Activated naive CD8-positive, alpha-beta T cell treated with anti-CD3 and anti-CD28 coated beads, Interleukin-2, amount 10 ng/mL, durations not matched to agents 7 days and 5 days (primary cell): ENCODE measurements around the gene C11orf54. TPM values are rescaled to one million over a fixed set of nuclear protein-coding genes. Genes with fewer than 3 reads are reported as not detected.
"Not testable (repeated sequence)": the region's sequence is repeated elsewhere in the genome, so short reads cannot be mapped to it uniquely, and the experiment has no call there.

ENCODE experiments used
- ATAC-seq: fragments of 150-1000 bp; cut with Tn5 transposase; one replicate; pipeline ENCODE4 v1.10.0; 2021; ENCODE audit warnings: low read depth, moderate library complexity
- POLR2A ChIA-PET: fragments of 350-600 bp; sonication (Branson Sonifier 250); formaldehyde crosslinking; loops from one replicate; lab custom pipeline; 2021; ENCODE audit warnings: antibody characterized with exemption; lab: Charles Lee
- DNase-seq: peaks from one replicate; pipeline ENCODE4 v3.0.0; 2021
- H3K27ac Mint-ChIP-seq: one replicate; pipeline ENCODE4 v1.8.0; 2022; ENCODE audit warnings: mild to moderate bottlenecking, mixed read lengths
- H3K27me3 Mint-ChIP-seq: one replicate; pipeline ENCODE4 v1.8.0; 2022; ENCODE audit warnings: mild to moderate bottlenecking, moderate library complexity, mixed read lengths
- H3K36me3 Mint-ChIP-seq: one replicate; pipeline ENCODE4 v1.8.0; 2021; ENCODE audit warnings: mild to moderate bottlenecking, mixed read lengths
- H3K4me1 Mint-ChIP-seq: one replicate; pipeline ENCODE4 v1.8.0; 2021; ENCODE audit warnings: mixed read lengths
- H3K4me3 Mint-ChIP-seq: one replicate; pipeline ENCODE4 v1.8.0; 2022; ENCODE audit warnings: mild to moderate bottlenecking, moderate library complexity, mixed read lengths
- H3K9me3 Mint-ChIP-seq: one replicate; pipeline ENCODE4 v1.8.0; 2021; ENCODE audit warnings: mixed read lengths
- total RNA-seq, 2 experiments: library from RNA; stranded (reverse); gene quantifications; one replicate each; pipeline ENCODE4 v1.2.3, GENCODE V29; 2021

C11orf54 gene
- total RNA-seq, 2 experiments from 2014 or later = 20.6 to 29.2 TPM

GRCh38 chr11:93738647-93739081 lies 2.8 kb upstream of the C11orf54 start:
- peaks cover 46% of the 10 kb centered on the region for H3K4me1 Mint-ChIP-seq
- H3K27me3 Mint-ChIP-seq = no peaks in the 10 kb centered on the region
- POLR2A ChIA-PET = interaction anchor here (0.8 to 5.5 kb wide), 4 partner anchors 10 to 390 kb away, joined by 3 to 113 read pairs (median 3); partner anchors contain the start of genes MED17 and PANX1
- H3K4me3 Mint-ChIP-seq = peak overlapping the region; percentile 99
- no peaks in the 10 kb centered on the region for H3K9me3 Mint-ChIP-seq
- no peak for DNase-seq
- H3K27ac Mint-ChIP-seq = peak overlapping the region; percentile 70
- no peak for ATAC-seq
- H3K36me3 Mint-ChIP-seq = peaks cover 49% of the 10 kb centered on the region

- Mint-ChIP-seq H3K36me3 (peaks cover 49% of the 10 kb centered on the region), H3K4me1 (peaks cover 44% of the 10 kb centered on the region), H3K27me3 (no peaks in the 10 kb centered on the region), H3K4me3 (peak overlapping the region; percentile 99), H3K27ac (peak overlapping the region; percentile 99), H3K9me3 (no peaks in the 10 kb centered on the region)
- ATAC-seq (no peak), DNase-seq (no peak)
- POLR2A ChIA-PET = interaction anchor here (0.6 to 5.5 kb wide), 15 partner anchors 9 to 1350 kb away, joined by 3 to 113 read pairs (median 6); partner anchors contain the start of genes CEP295, MED17 and PANX1
Observed at GRCh38 chr11:93740031-93740729, 1.3 kb upstream of the C11orf54 start.

- peaks cover 43% of the 10 kb centered on the region for H3K4me1 Mint-ChIP-seq
Observed at GRCh38 chr11:93740730-93741093, 760 bp upstream of the C11orf54 start.

GRCh38 chr11:93741882-93742226 lies 382 bp downstream of the C11orf54 start:
- Mint-ChIP-seq H3K27ac (peak overlapping the region; percentile 99), H3K27me3 (no peaks in the 10 kb centered on the region), H3K4me1 (peaks cover 34% of the 10 kb centered on the region), H3K4me3 (peak overlapping the region; percentile 99), H3K36me3 (peaks cover 40% of the 10 kb centered on the region), H3K9me3 (no peaks in the 10 kb centered on the region)
- ATAC-seq = peak; percentile 4
- no peak for DNase-seq
- POLR2A ChIA-PET = interaction anchor here (0.6 to 5.5 kb wide), 25 partner anchors 10 to 1306 kb away, joined by 3 to 113 read pairs (median 4); partner anchors contain the start of genes CEP295, MED17 and PANX1

More at GRCh38 chr11:93740730-93741093, 760 bp upstream of the C11orf54 start:
- peak overlapping the region; percentile 99 for H3K27ac Mint-ChIP-seq
- POLR2A ChIA-PET = interaction anchor here (0.7 to 5.5 kb wide), 18 partner anchors 9 to 1350 kb away, joined by 3 to 113 read pairs (median 6); partner anchors contain the start of genes CEP295, MED17 and PANX1
- H3K4me3 Mint-ChIP-seq = peak overlapping the region; percentile 99
- DNase-seq (no peak), ATAC-seq (peak; percentile 44)
- H3K9me3 Mint-ChIP-seq = no peaks in the 10 kb centered on the region
- H3K27me3 Mint-ChIP-seq = no peaks in the 10 kb centered on the region
- peaks cover 48% of the 10 kb centered on the region for H3K36me3 Mint-ChIP-seq

- Mint-ChIP-seq H3K36me3 (peaks cover 29% of the 10 kb centered on the region), H3K4me1 (peaks cover 24% of the 10 kb centered on the region), H3K27me3 (no peaks in the 10 kb centered on the region), H3K9me3 (no peaks in the 10 kb centered on the region), H3K27ac (peak overlapping the region; percentile 12), H3K4me3 (peak overlapping the region; percentile 63)
- POLR2A ChIA-PET = interaction anchor here (1.2 to 5.5 kb wide), 2 partner anchors 16 to 40 kb away, joined by 3 to 113 read pairs; partner anchors contain the start of gene MED17
- no peak for ATAC-seq
- no peak for DNase-seq
Observed at GRCh38 chr11:93743291-93743690, 1.8 kb downstream of the C11orf54 start.

- peaks cover 13% of the 10 kb centered on the region for H3K4me1 Mint-ChIP-seq
- H3K9me3 Mint-ChIP-seq = no peaks in the 10 kb centered on the region
- POLR2A ChIA-PET = no interaction called here
- DNase-seq = no peak
- H3K36me3 Mint-ChIP-seq = peaks cover 19% of the 10 kb centered on the region
- peak overlapping the region; percentile 0 for H3K4me3 Mint-ChIP-seq
- ATAC-seq = no peak
- H3K27me3 Mint-ChIP-seq = no peaks in the 10 kb centered on the region
- no peak overlapping the region for H3K27ac Mint-ChIP-seq
Observed at GRCh38 chr11:93744669-93745004, 3.2 kb downstream of the C11orf54 start.

GRCh38 chr11:93745005-93745755 lies 3.7 kb downstream of the C11orf54 start:
- not testable (repeated sequence) for H3K27me3 Mint-ChIP-seq, DNase-seq, ATAC-seq, H3K27ac Mint-ChIP-seq, H3K9me3 Mint-ChIP-seq
- H3K4me3 Mint-ChIP-seq = peak overlapping the region; percentile 0
- peaks cover 12% of the 10 kb centered on the region for H3K4me1 Mint-ChIP-seq
- POLR2A ChIA-PET = interaction anchor here (1.4 kb wide), 1 partner anchor 39 kb away, joined by 4 read pairs; the partner anchor contains the start of gene MED17
- H3K36me3 Mint-ChIP-seq = peaks cover 14% of the 10 kb centered on the region

- H3K27ac Mint-ChIP-seq = no peak overlapping the region
- no peak for ATAC-seq
- DNase-seq = no peak
- H3K36me3 Mint-ChIP-seq = peaks cover 9% of the 10 kb centered on the region
- peaks cover 12% of the 10 kb centered on the region for H3K4me1 Mint-ChIP-seq
- no peaks in the 10 kb centered on the region for H3K9me3 Mint-ChIP-seq
- H3K4me3 Mint-ChIP-seq = no peak overlapping the region
- POLR2A ChIA-PET = interaction anchor here (1.4 kb wide), 1 partner anchor 38 kb away, joined by 4 read pairs; the partner anchor contains the start of gene MED17
- H3K27me3 Mint-ChIP-seq = no peaks in the 10 kb centered on the region
Observed at GRCh38 chr11:93746101-93746500, 4.6 kb downstream of the C11orf54 start.

GRCh38 chr11:93747122-93747521 lies 5.7 kb downstream of the C11orf54 start:
- H3K4me1 Mint-ChIP-seq = peaks cover 12% of the 10 kb centered on the region

GRCh38 chr11:93751001-93751400 lies 9.5 kb downstream of the C11orf54 start:
- no peaks in the 10 kb centered on the region for H3K4me1 Mint-ChIP-seq
- POLR2A ChIA-PET = no interaction called here

More at GRCh38 chr11:93747122-93747521, 5.7 kb downstream of the C11orf54 start:
- Mint-ChIP-seq H3K9me3 (no peaks in the 10 kb centered on the region), H3K4me3 (no peak overlapping the region), H3K27me3 (no peaks in the 10 kb centered on the region), H3K27ac (no peak overlapping the region), H3K36me3 (peaks cover 9% of the 10 kb centered on the region)
- POLR2A ChIA-PET = no interaction called here
- no peak for ATAC-seq
- DNase-seq = no peak

GRCh38 chr11:93753241-93753640 lies 11.8 kb downstream of the C11orf54 start:
- DNase-seq (no peak), ATAC-seq (no peak)
- Mint-ChIP-seq H3K27me3 (no peaks in the 10 kb centered on the region), H3K36me3 (peaks cover 12% of the 10 kb centered on the region), H3K27ac (no peak overlapping the region), H3K9me3 (no peaks in the 10 kb centered on the region), H3K4me1 (no peaks in the 10 kb centered on the region), H3K4me3 (no peak overlapping the region)
- POLR2A ChIA-PET = no interaction called here

More at GRCh38 chr11:93751001-93751400, 9.5 kb downstream of the C11orf54 start:
- H3K9me3 Mint-ChIP-seq = no peaks in the 10 kb centered on the region
- peaks cover 10% of the 10 kb centered on the region for H3K36me3 Mint-ChIP-seq
- ATAC-seq (no peak), DNase-seq (no peak)
- H3K27ac Mint-ChIP-seq = no peak overlapping the region
- no peak overlapping the region for H3K4me3 Mint-ChIP-seq
- H3K27me3 Mint-ChIP-seq = no peaks in the 10 kb centered on the region

- POLR2A ChIA-PET = no interaction called here
- ATAC-seq (no peak), DNase-seq (no peak)
- Mint-ChIP-seq H3K4me3 (no peak overlapping the region), H3K27ac (no peak overlapping the region), H3K9me3 (no peaks in the 10 kb centered on the region), H3K27me3 (no peaks in the 10 kb centered on the region), H3K36me3 (peaks cover 19% of the 10 kb centered on the region), H3K4me1 (no peaks in the 10 kb centered on the region)
Observed at GRCh38 chr11:93756748-93757147, 15.3 kb downstream of the C11orf54 start.

GRCh38 chr11:93757301-93757700 lies 15.8 kb downstream of the C11orf54 start:
- Mint-ChIP-seq H3K4me3 (no peak overlapping the region), H3K9me3 (no peaks in the 10 kb centered on the region), H3K4me1 (no peaks in the 10 kb centered on the region), H3K36me3 (peaks cover 18% of the 10 kb centered on the region), H3K27me3 (no peaks in the 10 kb centered on the region), H3K27ac (no peak overlapping the region)
- POLR2A ChIA-PET = no interaction called here
- DNase-seq (no peak), ATAC-seq (no peak)
